NCI-H2196 treated with DMSO at 0.1 percent for 48 hours (cell line): Measurements from ENCODE around the gene RAE1.

Source experiments
- DNase-seq: peaks from one replicate; lab custom pipeline; 2025; ENCODE audit not compliant: unreplicated experiment; lab: John Stamatoyannopoulos, UW

Gene RAE1

DNA sequence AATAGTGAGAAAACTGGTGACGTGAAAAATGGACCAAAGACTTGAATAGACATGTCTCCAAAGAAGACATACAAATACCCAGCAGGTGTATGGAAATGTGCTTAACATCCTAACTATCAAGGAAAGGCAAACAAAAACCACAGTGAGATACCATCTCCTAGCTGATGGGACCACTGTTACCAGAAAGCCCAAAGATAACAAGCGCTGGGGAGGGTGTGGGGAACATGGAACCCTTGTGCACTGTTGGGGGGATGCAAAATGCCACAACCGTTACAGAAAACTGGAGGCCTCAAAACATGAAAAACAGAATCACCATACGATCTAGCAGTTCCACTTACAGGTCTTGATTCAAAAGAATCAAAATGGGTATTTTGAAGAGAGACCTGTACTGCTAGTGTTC, 20.3 kb downstream of the RAE1 start:
- DNase-seq, result no peak

DNA sequence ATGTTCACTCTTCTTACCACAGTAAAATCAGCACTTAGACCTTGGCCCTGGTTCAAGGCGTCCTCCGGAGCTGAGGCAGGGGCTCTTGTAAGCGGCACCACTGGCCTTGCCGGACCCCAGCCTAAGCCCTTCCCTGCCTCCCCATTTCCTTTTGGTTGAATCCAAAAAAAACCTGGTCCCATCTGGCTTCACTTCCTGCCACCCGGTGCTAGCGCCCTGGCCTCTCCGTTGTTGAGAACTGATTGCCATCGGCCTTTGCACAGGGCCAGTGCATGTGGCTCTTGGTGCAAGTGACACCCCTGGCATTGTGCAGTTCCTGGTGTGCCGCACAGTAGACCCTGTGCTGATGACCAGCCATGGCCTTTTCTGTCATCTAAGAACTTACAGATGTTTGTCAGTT, 21.1 kb downstream of the RAE1 start:
- DNase-seq, result no peak

- DNase-seq, result no peak
Measured at GRCh38 chr20:57372581-57373350, 21.7 kb downstream of the RAE1 start.

DNA sequence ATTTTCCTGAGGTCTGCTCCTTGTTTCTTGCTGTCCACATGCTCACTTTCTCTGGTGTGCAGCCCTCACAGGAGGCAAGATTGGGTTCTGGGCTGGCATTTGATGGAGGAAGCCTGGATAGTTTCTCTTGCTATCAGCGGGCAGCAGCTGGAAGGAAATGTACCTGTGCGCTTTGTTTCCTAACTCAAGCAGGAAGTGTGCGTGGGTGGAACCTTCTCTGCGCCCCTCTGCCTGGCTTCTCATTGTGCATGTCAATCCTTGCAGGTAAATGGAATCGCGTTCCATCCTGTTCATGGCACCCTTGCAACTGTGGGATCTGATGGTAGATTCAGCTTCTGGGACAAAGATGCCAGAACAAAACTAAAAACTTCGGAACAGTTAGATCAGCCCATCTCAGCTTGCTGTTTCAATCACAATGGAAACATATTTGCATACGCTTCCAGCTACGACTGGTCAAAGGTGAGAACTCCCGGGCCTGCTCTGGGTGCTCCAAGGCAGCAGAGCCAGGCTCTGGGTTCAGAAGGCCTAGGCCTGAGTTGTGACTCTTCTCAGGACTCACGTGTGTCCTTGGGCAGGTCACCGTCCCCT, 23.4 kb downstream of the RAE1 start:
- no peak for DNase-seq

- DNase-seq, result no peak
Measured at GRCh38 chr20:57374931-57375651, 24.0 kb downstream of the RAE1 start.

DNA sequence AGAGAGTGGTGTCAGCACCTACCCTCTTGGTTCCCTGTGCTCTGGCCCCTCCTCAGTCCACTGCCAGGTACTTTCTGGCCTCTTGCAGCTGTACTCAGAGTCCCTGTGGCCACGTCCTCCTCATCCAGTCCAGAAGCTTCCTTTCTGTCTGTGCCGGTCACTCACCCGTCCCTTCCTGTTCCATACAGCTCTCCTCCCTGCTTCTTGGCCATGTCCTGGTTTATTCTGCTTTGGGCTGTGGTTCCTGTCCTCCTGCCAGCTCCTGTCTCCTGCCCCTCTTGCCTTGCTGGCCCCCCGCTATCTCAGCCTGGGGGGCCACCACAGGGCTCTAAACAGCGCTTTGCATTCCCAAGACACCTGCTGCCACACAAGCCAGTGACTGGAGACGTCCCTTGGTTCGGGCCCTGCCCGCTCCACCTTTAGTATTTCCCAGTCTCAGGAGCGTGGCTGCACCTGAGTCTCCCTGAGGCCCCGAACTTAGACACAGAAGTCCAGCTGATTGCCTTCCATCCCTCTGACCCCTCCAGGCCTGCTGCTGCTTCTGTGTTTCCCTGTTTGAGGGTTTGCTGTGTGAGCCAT, 24.7 kb downstream of the RAE1 start:
- no peak for DNase-seq

DNA sequence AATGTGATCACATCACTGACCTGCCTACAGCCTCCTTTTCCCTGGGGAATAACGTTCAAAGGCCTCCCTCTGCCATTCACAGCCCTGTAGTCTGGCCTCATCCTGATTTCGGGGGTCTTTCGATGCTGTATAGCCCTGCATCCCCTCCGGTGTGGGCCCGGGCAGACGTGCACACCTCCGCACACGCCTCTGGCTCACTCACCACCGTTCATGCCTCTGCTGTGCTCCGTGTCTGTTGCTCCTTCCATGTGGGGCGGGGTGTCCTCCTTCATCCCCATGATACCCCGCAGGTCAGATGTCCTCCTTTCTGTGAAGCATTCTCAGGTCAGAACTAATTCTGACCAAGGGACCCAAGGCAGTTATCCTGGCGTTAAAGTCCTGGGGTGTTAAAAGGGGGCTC, 26.3 kb downstream of the RAE1 start:
- DNase-seq, result no peak

GRCh38 chr20:57378107-57378506, 27.1 kb downstream of the RAE1 start:
- no peak for DNase-seq

DNA sequence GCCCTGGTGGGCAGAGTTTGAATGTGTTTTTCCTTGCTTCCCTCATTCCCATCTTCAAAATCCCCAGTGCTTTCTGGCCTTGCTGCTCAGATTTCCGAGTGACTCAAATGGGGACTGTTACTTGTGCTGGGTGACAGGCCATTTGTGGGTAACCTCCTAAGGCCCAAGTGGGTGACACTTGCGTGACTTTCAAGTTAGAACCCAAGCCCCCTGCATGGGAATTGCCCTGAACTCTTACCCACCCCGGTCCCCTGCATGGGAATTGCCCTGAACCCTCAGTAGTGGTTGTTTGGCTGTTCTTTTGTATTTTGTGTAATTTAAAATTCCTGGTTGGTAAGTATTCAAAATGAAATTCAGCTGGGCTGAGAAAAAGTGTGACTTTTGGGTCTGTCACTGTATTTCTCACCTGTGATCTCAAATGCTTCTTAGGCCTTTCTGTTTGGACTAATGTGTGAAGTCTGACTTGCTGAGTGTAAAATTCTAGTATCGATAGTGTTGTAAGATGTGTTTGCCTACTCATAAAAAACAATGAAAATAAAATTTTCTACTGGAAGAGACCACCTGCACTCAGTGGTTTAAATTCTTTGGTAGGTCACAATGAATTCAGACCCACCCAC, 27.7 kb downstream of the RAE1 start:
- no peak for DNase-seq

- DNase-seq, result no peak
Measured at GRCh38 chr20:57379263-57379647, 28.2 kb downstream of the RAE1 start.

DNA sequence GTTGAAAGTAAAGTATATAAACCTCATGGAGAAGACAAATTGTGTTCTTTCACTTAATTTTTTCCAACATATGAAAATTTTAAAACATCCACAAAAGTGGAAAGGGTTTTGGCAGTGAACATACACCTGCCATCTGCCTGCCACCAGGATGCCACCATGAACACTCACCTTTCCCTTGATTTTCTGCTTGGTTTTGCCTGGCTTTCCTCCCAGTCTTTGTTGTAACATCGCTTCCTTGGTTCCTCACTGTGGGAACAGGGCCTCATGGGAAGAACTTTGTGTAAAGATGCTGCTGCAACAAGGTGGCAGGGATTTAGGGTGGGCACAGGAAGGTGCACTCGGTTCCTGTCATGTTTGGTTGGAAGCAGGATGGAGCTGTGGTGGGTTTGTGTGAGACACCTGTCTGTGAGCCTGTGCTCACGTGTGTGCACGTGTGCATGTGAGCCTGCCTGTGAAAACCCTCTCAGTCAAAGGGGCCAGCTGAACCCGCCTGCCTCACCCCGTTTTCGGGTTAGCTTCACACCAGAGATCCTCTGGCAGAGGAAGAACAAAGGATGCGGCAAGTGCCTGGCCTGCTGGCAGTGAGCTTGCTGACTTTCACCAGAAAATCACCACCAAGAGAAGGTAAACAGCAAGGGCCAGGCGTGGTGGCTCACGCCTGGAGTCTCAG, 29.2 kb downstream of the RAE1 start:
- no peak for DNase-seq

GRCh38 chr20:57381596-57382503, 30.8 kb downstream of the RAE1 start:
- DNase-seq, result peak; percentile 22

GRCh38 chr20:57382516-57382915, 31.5 kb downstream of the RAE1 start:
- DNase-seq, result no peak

DNA sequence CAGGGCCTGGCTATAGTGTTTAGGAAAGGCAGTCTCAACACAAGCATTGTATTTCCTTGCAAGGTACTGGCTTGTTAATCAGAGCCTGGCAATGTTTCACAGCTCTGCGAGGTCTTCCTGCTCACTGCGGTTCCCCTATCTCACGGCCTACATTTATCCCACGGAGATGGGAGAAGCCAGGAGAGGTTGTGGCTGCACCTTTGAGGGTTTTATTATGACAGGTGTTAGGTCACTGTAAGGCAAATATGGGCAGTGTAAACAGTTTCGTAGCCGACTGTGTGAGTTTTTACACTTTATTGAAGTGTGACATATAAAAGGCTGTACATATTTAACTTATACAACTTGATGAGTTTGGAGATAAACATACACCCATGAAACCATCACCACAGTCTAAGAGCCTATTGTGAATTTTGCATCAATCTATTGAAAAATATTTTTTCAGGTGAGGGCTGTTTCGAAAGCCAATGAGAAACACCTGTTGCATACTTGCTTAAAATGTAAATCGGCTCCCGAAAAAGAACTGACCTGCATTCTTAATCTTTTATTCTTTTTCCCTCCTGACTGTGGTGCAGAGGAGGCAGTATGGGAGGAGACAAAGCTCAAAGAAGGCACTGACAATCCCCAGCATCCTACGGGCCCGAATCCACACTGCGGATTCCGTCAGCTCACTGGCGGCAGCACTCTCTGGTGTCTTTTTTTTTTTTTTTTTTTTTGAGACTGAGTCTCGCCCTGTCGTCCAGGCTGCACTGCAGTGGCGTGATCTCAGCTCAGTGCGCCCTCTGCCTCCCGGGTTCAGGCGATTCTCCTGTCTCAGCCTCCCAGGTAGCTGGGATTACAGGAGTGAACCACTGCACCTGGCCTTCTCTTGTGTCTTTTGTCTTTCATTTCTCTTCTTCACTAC, 32.6 kb downstream of the RAE1 start:
- DNase-seq, result no peak

- DNase-seq, result no peak
Measured at GRCh38 chr20:57384486-57384885, 33.4 kb downstream of the RAE1 start.

DNA sequence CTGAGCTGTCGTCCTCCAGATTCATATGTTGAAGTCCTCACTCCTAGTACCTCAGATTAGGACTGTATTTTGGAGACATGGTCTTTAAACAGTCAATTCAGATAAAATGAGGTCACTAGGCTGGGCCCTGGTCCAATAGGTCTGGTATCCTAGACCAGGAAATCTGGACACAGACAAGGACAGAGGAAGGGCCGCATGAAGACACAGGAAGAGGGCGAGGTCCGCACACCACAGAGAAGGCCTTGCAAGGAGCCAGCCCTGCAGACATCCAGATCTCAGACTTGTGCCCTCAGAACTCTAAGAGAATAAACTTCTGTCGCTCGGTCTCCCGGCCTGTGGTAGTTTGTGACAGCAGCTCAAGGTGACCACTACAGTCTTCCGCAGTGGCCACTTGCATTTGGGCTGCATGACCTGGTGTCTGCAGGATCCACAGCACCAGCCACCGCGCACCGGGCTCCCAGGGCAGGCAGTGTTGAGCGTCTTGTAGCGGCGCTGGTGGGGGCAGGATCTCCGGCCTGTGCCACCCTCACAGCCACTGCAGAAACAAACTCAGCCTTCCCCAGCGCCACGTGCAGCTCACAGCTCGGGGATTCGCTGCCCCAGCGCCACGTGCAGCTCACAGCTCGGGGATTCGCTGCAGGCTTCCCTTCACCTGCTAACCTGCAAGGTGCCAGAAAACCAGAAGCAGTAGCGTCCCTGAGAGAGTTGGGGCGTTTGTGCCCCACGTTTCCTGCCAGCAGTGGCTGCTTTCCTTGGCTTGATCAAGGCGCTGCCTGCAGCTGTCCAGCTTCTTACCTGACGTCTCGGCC, 34.1 kb downstream of the RAE1 start:
- no peak for DNase-seq

- no peak for DNase-seq
Measured at GRCh38 chr20:57385940-57386339, 34.9 kb downstream of the RAE1 start.

GRCh38 chr20:57386762-57387161, 35.7 kb downstream of the RAE1 start:
- DNase-seq, result no peak
